H54 (cell line): ENCODE results near the gene HCN4.
A peak's percentile ranks its signal among the peaks of the same experiment; 100 is the strongest.

ENCODE experiments used
- DNase-seq: peaks from one replicate; pipeline ENCODE4 v3.0.0; 2011; ENCODE audit warnings: low spot score, mixed read lengths; ENCODE audit not compliant: insufficient read length
- FAIRE-seq: peaks from 3 replicates; lab custom pipeline; 2011; peaks lifted over from hg19 to GRCh38; lab: Jason Lieb, UNC
- POLR2A ChIP-seq: IDR thresholded peaks from 2 replicates; pipeline ENCODE4 v1.6.1; 2011; ENCODE audit warnings: low read depth, mild to moderate bottlenecking, low read length

The HCN4 gene

DNA sequence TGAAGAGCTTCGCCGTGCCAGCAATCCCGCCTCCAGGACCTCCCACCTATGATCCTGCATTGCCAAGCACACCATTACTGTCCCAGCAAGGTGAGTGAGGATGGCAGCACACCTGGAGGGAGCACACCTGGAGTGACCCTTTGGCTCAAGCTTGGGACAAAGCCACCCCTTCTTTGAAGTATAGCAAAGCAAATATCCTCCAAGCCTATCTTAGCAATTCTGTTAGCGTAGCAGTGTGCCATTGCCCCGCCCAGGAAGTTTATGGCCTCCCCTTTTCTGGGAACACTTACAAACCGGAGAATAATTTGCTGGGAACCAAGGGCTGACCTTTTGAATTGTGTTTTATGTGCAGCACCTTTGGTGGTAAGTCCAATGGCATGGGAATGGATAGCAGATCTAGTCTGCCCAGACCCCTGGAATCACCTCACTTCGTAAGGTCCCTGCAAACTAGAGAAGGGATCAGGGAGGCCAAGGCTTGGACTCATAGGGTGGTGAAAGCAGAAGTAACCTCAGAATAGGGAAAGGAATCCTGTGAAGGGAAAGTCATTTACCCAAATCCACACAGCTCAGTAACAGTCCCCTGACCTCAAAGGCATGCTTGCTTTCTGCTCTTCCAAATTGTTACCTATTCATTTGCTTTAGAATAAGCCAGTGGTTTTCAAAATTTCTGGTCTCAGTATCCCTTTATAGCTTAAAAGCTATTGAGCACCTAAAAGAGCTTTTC is 70.1 kb downstream of the HCN4 start:
- DNase-seq (no peak), FAIRE-seq (no peak)
- TF ChIP-seq POLR2A, result no peak

DNA sequence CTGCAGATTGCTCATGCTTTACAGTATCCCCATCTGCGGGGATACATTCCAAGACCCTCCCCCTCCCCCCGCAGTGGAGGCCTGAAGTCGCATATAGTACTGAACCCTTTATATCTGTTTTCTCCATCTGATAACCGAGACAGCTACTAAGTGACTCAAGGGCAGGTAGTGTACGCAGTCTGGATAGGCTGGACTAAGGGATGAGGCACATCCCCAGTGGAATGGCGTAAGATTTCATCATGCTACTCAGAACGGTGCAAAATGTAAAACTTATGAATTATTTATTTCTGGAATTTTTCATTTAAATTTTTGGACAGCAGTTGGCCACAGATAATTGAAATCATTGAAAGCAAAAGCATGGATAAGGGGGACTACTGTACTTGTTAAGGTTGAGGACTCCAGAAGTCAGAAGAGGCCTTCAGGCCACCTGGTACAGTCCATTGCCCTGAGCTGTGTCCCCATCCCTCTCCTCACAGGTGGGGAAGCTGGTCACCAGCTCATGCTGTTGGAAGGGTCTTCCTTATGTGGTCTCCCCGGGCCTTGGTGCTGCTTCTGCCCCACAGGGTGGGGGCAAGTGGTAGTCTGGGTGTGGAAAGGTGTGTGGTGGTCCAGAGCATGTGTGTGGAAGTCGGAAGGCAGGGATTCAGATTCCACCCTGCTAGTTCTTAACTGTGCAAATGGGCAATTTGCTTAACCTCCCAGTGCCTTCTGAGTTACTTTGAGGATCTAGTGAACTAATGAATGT is 72.0 kb downstream of the HCN4 start:
- TF ChIP-seq POLR2A, result no peak
- FAIRE-seq (no peak), DNase-seq (no peak)

DNA sequence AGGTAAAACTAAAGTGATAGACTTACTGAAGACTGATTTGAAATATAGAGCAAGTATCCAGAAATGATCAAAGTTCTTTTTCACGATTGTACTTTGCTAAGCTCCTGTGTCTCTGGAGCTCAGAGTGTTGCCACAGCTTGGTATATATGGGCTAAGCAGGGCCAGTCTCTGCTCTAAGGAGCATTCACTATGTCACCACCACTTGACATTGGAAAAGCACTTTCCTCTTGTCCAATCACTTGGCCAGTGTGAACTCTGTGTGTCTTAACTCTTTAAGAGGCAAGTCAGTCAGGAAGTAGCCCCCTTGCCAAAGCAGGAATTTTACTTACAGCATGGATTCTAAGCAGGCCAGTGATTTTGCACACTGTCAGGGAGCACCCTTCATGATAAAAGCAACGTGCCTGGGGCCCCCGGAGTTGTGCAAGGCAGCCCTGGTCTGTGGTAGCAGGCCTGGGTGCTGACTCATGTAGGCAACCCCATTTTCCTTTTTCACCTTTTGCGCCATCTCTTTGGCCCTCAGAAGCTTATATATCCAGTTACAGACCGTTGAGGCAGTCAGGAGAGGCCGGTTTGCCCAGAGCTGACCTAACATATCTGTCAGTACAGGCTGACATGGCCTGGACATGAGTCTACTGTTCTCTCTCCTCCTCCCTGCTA is 73.0 kb downstream of the HCN4 start:
- DNase-seq, result no peak
- no peak for FAIRE-seq
- TF ChIP-seq POLR2A, result no peak

DNA sequence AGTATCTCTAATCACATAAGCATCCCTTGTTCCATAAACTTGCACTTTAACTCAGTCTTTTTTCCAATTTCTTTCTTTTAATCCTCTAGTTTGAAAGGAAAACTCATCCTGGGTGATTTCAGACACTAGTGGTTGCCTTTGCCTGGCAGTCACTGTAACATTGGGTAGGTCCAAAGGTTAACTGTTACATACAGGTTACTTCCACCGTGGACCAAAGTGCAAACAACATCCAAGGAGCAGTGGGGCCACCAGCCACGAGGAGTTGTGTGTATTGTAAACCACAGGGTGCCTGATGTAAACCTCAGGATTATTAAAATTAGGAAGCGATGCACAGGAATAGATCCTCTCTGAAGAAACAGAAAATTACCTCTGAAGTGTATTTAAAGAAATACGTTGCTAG is 75.0 kb downstream of the HCN4 start:
- FAIRE-seq, result no peak
- DNase-seq, result no peak
- TF ChIP-seq POLR2A, result no peak

DNA sequence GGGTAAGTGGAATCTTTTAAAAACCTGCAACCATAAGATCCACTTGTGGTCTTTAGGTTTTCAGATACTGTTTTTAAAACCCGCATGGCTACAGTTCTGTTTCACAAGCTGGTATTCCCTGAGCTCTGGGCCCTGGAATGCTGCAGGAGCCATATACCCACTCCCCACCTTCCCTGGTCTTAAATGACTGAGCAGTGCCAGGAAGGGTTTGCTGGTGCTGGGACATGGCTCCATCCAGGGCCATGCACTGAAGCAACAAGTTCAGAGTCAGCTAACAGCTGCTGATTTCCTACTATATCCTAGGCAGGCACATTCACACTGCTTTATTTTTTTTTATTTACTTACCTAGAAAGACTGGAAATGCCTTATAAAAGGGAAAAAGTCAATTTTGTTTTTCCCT is 77.3 kb downstream of the HCN4 start:
- FAIRE-seq (no peak), DNase-seq (no peak)
- no peak for TF ChIP-seq POLR2A

DNA sequence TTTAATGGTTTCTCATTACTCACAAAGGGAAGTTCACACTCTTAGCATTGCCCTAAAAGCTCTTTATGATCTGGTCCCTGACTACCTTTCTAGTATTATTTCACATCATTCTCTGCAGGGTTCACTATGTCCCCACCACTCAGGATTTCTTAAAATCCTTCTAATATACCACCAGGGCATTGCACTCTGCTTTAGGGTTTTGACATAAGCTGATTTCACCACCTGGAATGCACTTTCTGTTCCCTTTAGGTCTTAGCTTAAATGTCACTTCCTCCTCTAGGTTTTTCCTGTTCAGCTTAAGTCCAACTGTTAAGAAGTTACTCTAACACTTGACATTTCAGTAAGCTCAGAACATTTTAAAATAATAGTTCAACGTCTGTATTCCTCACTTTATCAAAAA is 81.7 kb downstream of the HCN4 start:
- no peak for TF ChIP-seq POLR2A
- DNase-seq, result no peak
- no peak for FAIRE-seq

DNA sequence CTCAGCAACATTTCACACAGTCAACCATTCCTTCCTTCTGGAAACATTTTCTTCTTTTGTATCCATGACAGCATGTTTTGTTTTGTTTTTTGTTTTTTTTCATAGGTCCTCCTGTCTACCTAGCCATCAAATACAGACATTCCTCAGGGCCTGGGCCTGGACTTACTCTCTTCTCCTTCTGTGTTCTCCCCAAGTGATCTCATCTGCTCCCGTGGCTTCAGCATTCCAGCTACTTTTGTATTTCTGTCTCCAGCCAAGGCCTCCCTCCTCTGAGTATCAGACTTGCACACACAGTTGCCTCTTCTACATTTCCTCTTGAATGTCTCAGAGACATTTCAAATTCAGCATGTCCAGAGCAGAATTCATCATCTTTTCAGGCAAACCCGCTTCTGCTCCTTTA is 82.4 kb downstream of the HCN4 start:
- no peak for FAIRE-seq
- TF ChIP-seq POLR2A, result no peak
- no peak for DNase-seq

DNA sequence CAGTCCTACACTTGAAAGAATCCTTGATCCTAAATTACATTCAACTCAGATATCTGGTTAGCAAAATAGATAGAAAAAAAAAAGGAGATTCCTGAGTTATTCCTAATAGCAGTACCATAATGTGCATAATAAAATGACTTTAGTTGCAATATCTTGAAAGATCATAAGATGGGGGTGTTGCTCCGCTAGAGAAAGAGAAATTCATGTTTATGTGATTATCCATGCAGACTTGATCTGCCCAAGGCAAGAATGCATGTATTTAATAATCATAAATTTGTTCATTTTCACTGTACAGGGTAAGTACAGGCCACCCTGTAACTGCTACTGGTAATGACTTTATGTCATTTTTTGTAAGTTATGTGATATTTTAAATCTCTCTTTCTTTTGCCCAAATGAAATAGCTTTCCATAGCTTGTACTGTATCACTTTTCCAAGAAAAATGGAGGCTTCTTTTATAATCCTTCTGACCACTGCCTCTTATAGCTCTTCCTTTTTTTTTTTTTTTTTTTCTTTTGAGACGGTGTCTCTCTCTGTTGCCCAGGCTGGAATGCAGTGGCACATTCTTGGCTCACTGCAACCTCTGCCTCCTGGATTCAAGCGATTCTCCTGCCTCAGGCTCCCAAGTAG is 84.6 kb downstream of the HCN4 start:
- DNase-seq, result no peak
- no peak for FAIRE-seq
- no peak for TF ChIP-seq POLR2A

DNA sequence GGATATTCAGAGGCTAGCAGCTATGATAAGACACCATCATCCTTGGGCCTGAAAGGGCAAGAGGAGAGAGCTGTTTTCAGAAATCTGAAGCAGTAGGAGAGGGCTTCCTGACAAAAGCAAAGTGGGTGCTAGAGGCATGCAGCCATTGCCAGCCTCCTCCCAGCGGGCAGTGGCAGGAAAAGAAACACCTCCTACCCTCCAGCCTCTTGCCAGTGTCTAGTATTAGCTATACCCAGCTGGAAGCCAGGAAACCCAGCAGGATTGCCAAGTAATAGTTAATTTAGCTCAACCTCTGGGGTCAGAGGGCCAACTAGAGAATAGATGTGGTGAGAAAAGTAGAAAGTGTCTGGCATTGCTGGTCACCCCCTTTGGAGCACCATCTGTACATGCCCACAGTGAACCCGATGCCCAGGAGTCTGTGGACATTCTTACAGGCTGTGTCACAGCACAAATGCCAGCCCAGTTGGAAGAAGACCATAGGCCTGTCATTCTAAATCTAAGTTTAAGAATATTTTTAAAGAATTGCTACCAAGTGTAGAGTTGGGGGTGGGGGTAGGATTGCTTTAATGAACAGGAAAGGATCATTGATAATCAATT is 85.3 kb downstream of the HCN4 start:
- TF ChIP-seq POLR2A, result no peak
- FAIRE-seq (no peak), DNase-seq (no peak)

DNA sequence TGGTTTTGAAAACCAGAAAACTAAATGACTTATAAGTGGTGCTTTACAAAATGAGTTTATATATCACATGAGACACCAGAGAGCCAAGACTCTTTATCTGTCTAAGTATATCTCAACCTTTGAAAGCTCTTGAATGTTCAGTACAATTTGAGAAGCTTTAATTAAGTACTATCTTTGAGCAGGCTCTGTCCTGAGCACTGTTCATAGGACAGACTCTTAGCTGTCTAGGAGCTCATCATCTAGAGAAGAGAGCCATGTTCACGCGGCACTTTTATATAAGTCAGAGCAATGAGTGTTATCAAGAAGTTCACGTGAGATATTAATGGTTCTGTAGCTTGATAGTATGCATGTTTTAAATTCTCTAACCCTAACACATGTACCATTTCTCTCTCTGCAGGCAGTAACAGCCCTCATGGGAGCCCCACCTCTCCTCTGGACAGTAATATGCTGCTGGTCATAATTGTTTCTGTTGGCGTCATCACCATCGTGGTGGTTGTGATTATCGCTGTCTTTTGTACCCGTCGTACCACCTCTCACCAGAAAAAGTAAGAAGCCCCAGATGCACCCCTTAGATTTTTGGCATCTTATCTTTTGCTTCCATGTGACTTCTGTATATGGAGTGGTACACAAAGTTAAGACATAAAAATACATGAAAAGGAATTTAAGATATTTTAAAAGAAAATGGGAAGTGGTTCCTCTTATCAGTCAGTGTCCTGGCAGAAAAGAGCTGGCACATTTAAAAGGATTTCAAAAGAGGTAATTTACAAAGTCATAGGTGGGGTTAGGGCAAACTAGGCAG is 86.0 kb downstream of the HCN4 start:
- FAIRE-seq (no peak), DNase-seq (no peak)
- TF ChIP-seq POLR2A, result no peak

DNA sequence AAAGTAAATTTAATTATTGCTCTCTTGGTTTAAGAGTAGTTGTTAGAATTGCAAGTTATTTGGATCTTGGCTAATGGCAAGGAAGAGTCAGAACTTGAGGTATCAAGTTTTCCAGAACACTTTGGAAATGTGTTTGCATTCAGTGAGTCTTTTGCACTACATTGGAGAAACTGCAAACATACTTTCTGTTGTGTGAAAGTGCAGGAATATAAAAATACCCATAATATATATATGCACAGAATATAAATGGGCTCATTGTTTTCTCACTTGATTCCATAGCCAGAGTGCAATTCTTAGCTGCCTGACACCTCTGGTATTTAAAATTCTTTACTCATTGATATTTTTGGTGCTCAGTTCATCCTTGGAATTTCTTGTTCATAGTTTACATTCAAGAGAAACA is 92.9 kb downstream of the HCN4 start:
- FAIRE-seq (no peak), DNase-seq (no peak)
- no peak for TF ChIP-seq POLR2A

DNA sequence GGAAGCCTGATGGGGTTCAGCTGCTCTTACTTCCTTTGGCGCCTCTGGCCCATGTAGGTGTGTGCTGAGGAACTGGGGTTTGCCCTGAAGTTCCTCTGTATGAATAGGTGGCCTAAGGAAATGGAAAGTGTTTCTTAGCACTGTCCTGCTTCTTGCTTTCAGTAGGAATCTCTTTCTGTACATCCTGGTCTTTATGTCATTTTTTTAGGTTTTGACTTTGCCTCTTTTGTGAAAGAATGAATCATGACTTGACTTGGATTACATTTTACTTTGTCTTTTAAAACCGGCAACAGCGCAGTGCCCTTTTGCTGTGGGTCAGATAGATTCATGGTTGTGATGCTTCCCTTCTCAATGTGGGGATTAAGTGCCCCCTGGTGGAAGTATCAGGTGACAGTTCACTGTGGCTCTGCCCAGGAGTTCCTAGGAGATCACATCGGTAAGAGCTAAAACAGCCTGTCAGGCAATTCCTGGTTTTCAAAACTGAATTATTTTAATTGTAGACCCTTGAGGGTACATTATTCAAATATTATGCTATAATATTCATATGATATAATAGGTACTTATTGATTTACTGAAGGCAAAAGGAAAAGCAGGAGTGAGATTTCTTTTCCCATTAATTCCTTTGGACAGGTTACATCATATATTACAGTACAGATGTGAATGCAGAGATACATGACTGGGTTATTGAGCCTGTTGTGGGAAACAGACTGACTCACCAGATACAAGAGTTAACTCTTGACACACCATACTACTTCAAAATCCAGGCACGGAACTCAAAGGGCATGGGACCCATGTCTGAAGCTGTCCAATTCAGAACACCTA is 95.4 kb downstream of the HCN4 start:
- TF ChIP-seq POLR2A, result no peak
- peak; percentile 72 for FAIRE-seq
- DNase-seq, result peak; percentile 15
